Ovary (tissue), 3 donors: ENCODE results near the gene LDB1.

Experiments
- CTCF ChIP-seq, 3 donors: fragments of 450-650 bp in 2 of 3; fragments of 200-600 bp in 1 of 3; IDR thresholded peaks; one replicate each; pipeline versions ENCODE4 v1.5.1 to v1.8.0; 2016 to 2022; ENCODE audit warnings: antibody characterized with exemption in 3 of 3, mild to moderate bottlenecking in 1 of 3
- EP300 ChIP-seq: sonication (generic); formaldehyde crosslinking; IDR thresholded peaks from one replicate; pipeline ENCODE4 v1.6.1; 2017; ENCODE audit warnings: antibody characterized with exemption
- POLR2A ChIP-seq: fragments of 450-650 bp; IDR thresholded peaks from one replicate; pipeline ENCODE4 v1.6.1; 2017; ENCODE audit warnings: antibody characterized with exemption, mild to moderate bottlenecking, moderate library complexity
- donor health status: DM: no; HTN: no; CAD: no.

GRCh38 chr10:102066399-102067088 is 53.6 kb downstream of the LDB1 start:
- no peak for TF ChIP-seq CTCF (IDR thresholded peaks at IDR 0.05)
- TF ChIP-seq EP300 = no peak
- TF ChIP-seq POLR2A = no peak
